NOMO-1 treated with DMSO at 0.1 percent for 48 hours (cell line): ENCODE measurements around the gene FFAR2.
"Not testable (repeated sequence)": the region's sequence is repeated elsewhere in the genome, so short reads cannot be mapped to it uniquely, and the experiment has no call there.

Source experiments
- DNase-seq: peaks from one replicate; lab custom pipeline; 2025; ENCODE audit not compliant: unreplicated experiment; lab: John Stamatoyannopoulos, UW

FFAR2 gene

GRCh38 chr19:35454663-35455062, 6.6 kb downstream of the FFAR2 start:
- no peak for DNase-seq

DNA sequence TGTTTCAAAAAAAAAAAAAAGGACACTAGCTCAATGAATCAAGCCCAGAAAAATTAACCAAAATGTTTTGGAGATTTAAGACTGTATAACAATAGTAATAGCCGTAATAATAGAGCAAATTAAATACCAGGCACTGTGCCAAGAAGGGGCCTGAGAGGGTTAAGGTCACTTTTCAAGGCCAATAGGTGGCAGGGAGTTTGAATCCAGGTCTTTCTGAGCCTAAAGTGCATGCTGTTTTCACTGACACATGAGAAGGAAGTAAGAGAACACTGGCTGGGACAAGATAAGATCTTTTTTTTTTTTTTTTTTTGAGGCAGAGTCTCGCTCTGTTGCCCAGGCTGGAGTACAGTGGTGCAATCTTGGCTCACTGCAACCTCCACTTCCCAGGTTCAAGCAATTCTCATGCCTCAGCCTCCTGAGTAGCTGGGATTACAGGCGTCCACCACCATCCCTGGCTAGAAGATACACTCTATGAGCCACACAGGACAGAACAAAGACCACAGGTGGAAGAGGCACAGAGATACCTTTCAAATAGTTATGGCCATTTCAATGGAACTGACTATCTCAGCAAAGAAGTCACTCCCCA, 7.7 kb downstream of the FFAR2 start:
- DNase-seq = no peak

GRCh38 chr19:35457173-35457572, 9.1 kb downstream of the FFAR2 start:
- no peak for DNase-seq

DNA sequence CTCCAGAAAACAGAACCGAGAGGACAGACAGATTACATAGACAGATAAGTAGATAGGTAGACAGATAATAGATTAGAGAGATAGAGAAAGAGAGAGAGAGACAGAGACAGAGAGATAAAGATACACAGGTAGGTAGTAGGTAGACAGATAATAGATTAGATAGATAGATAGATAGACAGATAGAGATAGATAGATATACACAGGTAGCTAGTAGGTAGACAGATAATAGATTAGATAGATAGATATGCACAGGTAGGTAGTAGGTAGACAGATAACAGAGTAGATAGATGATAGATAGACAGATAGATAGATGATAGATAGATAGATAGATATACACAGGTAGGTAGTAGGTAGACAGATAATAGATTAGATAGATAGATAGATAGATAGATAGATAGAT, 10.1 kb downstream of the FFAR2 start:
- no peak for DNase-seq

GRCh38 chr19:35458731-35459391, 10.8 kb downstream of the FFAR2 start:
- peak; percentile 78 for DNase-seq

- no peak for DNase-seq
These were observed 11.5 kb downstream of the FFAR2 start for GRCh38 chr19:35459414-35460082.

GRCh38 chr19:35460608-35461007, 12.6 kb downstream of the FFAR2 start:
- peak; percentile 26 for DNase-seq

GRCh38 chr19:35461060-35461459, 13.0 kb downstream of the FFAR2 start:
- no peak for DNase-seq

GRCh38 chr19:35461788-35462187, 13.7 kb downstream of the FFAR2 start:
- DNase-seq = not testable (repeated sequence)

DNA sequence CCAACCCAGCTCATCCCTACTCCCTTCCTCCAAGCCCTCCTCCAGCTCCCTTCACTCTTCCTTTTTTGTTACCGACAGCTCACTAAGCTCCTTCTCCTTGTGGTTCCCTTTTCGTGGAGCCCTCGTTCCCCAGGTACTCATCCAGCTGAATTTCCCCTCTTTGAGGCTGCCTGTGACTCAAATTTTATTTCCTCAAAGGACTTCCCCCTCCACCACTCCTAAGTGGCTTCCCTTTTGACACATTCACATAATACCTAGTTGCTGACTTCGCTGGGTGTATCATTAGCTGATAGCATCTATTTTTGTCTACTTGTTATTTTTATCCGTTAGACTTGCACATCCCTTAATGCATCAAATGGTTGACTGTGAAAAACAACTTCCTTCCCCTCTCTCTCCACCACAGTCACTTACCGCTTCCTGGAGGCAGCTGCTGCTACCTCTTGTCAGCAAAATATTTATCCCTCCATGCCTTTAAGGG, 14.5 kb downstream of the FFAR2 start:
- DNase-seq = peak; percentile 98

GRCh38 chr19:35462956-35463355, 14.9 kb downstream of the FFAR2 start:
- DNase-seq = peak; percentile 67

DNA sequence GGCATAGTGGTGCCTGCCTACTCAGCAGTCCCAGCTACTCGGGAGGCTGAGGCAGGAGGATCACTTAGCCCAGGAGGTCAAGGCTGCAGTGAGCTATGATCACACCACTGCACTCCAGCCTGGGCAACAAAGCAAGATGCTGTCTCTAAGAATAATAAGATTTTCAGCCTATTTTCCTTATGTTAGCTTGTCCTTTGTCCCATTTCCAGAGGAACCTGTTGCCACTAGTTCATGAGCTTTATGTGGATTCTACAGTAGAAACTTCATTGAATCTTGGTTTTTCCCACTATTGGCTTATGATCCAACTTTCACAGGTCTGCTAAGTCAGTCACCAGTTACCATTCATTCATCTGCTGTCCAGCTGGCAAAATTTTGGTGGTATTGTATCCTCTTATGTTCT, 18.2 kb downstream of the FFAR2 start:
- DNase-seq = no peak

DNA sequence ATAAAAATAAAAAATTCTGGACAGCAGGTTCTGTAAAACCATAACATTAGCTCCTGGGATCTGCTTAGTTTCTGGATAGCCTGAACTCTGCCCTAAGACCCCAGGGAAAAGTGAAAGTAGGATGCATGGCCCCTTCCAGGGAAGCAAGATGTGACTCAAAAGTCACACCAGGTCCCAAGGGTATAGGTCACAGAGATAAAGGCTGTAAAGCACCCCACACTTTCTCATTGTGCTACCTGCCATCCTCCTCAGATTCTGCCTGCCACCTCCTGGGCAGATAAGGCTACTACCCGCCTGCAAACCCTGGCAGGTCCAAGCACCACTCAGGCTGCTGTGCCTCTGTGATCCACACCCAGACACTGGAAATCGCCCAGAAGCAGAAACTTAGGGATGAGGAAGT, 20.6 kb downstream of the FFAR2 start:
- peak; percentile 71 for DNase-seq

GRCh38 chr19:35470128-35470527, 22.1 kb downstream of the FFAR2 start:
- DNase-seq = no peak

- not testable (repeated sequence) for DNase-seq
These were observed 23.0 kb downstream of the FFAR2 start for GRCh38 chr19:35471075-35471474.

- no peak for DNase-seq
These were observed 23.9 kb downstream of the FFAR2 start for GRCh38 chr19:35471946-35472345.

DNA sequence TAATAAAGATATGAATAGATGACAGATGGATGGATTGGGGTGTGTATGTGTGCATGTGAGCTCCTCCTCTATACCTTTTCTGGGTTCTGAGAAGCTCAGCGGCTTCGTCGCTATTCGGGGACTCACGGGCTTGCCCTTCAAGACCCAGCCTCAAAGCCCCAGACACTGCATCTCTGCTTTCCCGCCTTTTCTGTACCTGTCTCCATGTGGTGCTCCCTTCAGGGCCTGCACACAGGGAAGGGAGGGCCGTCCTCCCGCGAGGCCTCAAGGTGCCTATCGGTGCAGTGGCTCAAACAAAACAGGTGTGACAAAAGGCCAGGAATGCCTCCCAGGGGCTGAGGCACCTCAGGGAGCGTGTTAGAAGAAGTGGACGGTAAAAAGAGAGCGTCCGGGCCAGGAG, 26.0 kb downstream of the FFAR2 start:
- DNase-seq = no peak

DNA sequence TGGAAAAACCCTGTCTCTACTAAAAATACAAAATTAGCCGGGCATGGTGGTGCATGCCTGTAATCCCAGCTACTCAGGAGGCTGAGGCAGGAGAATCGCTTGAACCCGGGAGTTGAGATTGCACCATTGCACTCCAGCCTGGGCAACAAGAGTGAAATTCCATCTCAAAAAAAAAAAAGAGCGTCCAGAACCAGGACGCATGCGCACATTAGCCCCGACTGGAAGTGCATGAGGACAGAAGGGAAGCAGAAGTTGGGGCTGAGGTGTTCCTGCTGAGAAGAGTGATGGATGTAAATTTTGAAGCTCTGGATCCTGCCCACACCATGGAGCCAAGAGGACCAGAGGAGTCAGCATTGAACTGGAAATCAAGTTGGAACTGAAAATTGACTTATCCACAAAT, 26.5 kb downstream of the FFAR2 start:
- not testable (repeated sequence) for DNase-seq

GRCh38 chr19:35476149-35476548, 28.1 kb downstream of the FFAR2 start:
- no peak for DNase-seq

- DNase-seq = no peak
These were observed 31.0 kb downstream of the FFAR2 start for GRCh38 chr19:35478794-35479677.

- no peak for DNase-seq
These were observed 35.0 kb downstream of the FFAR2 start for GRCh38 chr19:35483089-35483488.
